ENCODE results near the gene INAFM2. TPM values are rescaled to one million over a fixed set of nuclear protein-coding genes. Genes with fewer than 3 reads are reported as not detected.

The INAFM2 gene
- total and polyA plus RNA-seq, 2 of the 4 experiments (the other 2 are of a cell fraction): 10.4 to 14.0 TPM

DNA sequence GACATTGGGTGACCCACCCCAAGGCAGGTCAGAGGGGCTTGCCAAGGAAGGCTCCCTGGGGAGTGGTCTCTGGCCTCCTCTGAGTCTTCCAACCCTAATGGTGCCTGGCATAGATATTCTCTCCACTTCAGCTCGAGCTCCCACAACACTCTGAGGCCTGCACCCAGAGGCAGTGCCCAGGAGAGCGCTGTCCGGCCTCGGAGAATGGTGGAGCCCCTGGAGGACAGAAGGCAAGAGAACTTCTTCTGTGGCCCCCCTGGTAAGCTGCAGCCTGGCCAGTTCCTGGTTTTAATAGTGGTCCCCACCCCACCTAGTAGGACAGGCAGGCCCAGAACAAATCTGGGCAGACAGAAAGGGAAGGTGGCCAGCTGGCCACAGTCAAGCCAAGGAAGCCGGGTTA, 41.5 kb downstream of the INAFM2 start:
- Histone ChIP-seq H3K27me3 (ENCODE audit: control insufficient read depth, insufficient read depth, low read length) (peaks cover 17% of the 10 kb centered on the region), H3K4me2 (ENCODE audit: low read depth, low read length) (no peak overlapping the region), H2AK9ac (replicated peaks; ENCODE audit: low read depth, low read length, poor library complexity) (no peak overlapping the region), H4K20me1 (ENCODE audit: insufficient read depth, low read length) (no peaks in the 10 kb centered on the region), H4K91ac (ENCODE audit: insufficient read depth, low read depth, low read length) (no peak overlapping the region), H3K9ac (ENCODE audit: low read depth, low read length) (no peak overlapping the region), H3K4me3 (ENCODE audit: insufficient read depth, low read depth, low read length) (no peak overlapping the region), H3K79me1 (ENCODE audit: low read depth in 1 of 2, low read length in 2 of 2) (no peaks in the 10 kb centered on the region), H4K8ac (ENCODE audit: low read depth in 2 of 2, low read length in 2 of 2) (no peak overlapping the region), H3K18ac (ENCODE audit: low read depth, low read length) (no peak overlapping the region), H2BK5ac (ENCODE audit: low read depth, low read length, poor library complexity, severe bottlenecking) (no peak overlapping the region), H3K23ac (ENCODE audit: low read depth, low read length) (no peak overlapping the region), H2BK120ac (ENCODE audit: low read depth, low read length) (no peak overlapping the region), H3K27ac (ENCODE audit: insufficient read depth, low read length) (no peak overlapping the region), H3K36me3 (ENCODE audit: control insufficient read depth, insufficient read depth, low read length) (no peaks in the 10 kb centered on the region), H3K9me3 (ENCODE audit: control insufficient read depth, insufficient read depth, low read length) (no peaks in the 10 kb centered on the region), H2AK5ac (ENCODE audit: low read depth, low read length) (no peak overlapping the region), H3K4ac (ENCODE audit: low read depth, low read length) (no peak overlapping the region), H3K9me1 (ENCODE audit: insufficient read depth, low read length) (0 out of 2 replicates have a peak, but pooled peaks cover 3% of the 10 kb centered on the region), H2AFZ (replicated peaks; ENCODE audit: low read length, poor library complexity) (no peak overlapping the region), H2BK15ac (ENCODE audit: low read depth, low read length) (no peak overlapping the region), H2BK20ac (ENCODE audit: low read depth, low read length) (no peak overlapping the region), H3K56ac (ENCODE audit: extremely low read depth, insufficient read depth, low read length) (no peak overlapping the region), H3K14ac (replicated peaks; ENCODE audit: low read depth, low read length) (no peak overlapping the region), H3K4me1 (ENCODE audit: control insufficient read depth, insufficient read depth, low read length) (peaks cover 2% of the 10 kb centered on the region; the same call in 1 of the 2 replicates), H4K5ac (ENCODE audit: low read depth, low read length) (no peak overlapping the region)
- intact Hi-C loops (cut with micrococcal nuclease) (no loop called here), dilution Hi-C loops (cut with HindIII; ENCODE audit: low sequenced_read_pairs, unreplicated experiment) (no loop called here), in situ Hi-C loops (cut with MboI; ENCODE audit: low sequenced_read_pairs) (no loop called here)
- DNase-seq: no peak
- 87% methylated on average over 3 of the region's 5 CpGs; no CpG with 5 or more reads in 1 of the 2 experiments for WGBS, 2 experiments (ENCODE audit: extremely low coverage in 2 of 2, insufficient read length in 1 of 2)
- TF ChIP-seq FOS (IDR thresholded peaks at IDR 0.05; ENCODE audit: low read depth, low read length) (no peak), CHD1 (IDR thresholded peaks at IDR 0.05; ENCODE audit: low read depth, low read length) (no peak), MAZ (IDR thresholded peaks at IDR 0.05; ENCODE audit: borderline replicate concordance, low read depth, low read length) (no peak), POLR2A (IDR thresholded peaks at IDR 0.05; ENCODE audit: low read depth, low read length) (no peak), RCOR1 (IDR thresholded peaks at IDR 0.05; ENCODE audit: insufficient replicate concordance, low read length) (no peak), CEBPB (IDR thresholded peaks at IDR 0.05; ENCODE audit: low read depth, low read length) (no peak), USF2 (IDR thresholded peaks at IDR 0.05; ENCODE audit: low read depth, low read length) (no peak), MAFK (IDR thresholded peaks at IDR 0.05; ENCODE audit: low read depth, low read length) (no peak), CTCF (conservative IDR thresholded peaks at IDR 0.05; ENCODE audit: low read depth, low read length) (no peak)
- POLR2A ChIA-PET (ENCODE audit: unreplicated experiment): no interaction called here
- no TSS peak for BruUV-seq (replicated peaks)
- CTCF ChIA-PET: no interaction called here
- no peak for ATAC-seq (ENCODE audit: low read depth)
